Ramos (cell line): ENCODE measurements around the gene TRIM21.
"Not testable (repeated sequence)": the region's sequence is repeated elsewhere in the genome, so short reads cannot be mapped to it uniquely, and the experiment has no call there.

Experiments used
- in situ Hi-C: fragments of 300-500 bp; cut with MboI; formaldehyde crosslinking; loops from one replicate; pipeline ENCODE4 v1.14.3; 2022; ENCODE audit warnings: low sequenced_read_pairs; ENCODE audit not compliant: unreplicated experiment

The TRIM21 gene

GRCh38 chr11:4393209-4393857, at the start of gene TRIM21:
TRIM21 (minus strand) TSS chr11:4393702; CDS start chr11:4390409, 3,293 bp downstream.
- in situ Hi-C loops = no loop called here

GRCh38 chr11:4441515-4441914, 48.0 kb upstream of the TRIM21 start:
- in situ Hi-C loops = no loop called here

GRCh38 chr11:4436411-4436810, 42.9 kb upstream of the TRIM21 start:
- in situ Hi-C loops = no loop called here

GRCh38 chr11:4433856-4434255, 40.4 kb upstream of the TRIM21 start:
- in situ Hi-C loops = no loop called here

DNA sequence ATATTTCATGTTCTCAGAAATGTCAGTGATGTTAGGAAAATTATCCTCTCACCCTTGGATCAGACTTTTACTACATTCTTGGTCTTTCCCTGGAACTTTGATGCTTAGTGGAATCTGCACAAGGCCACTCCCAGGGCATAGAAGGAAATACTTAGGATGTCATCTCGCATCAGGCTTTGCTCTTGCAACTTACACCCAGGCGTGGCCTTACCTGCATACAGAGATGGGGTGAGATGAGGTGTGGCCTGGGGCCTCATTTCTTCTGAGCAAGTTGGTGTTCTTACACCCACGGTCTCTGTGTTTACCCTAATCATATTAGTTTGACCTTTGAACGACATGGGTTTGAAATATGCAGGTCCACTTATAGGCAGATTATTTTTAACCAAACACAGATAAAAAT, 36.5 kb upstream of the TRIM21 start:
- in situ Hi-C loops = no loop called here

GRCh38 chr11:4418403-4418802, 24.9 kb upstream of the TRIM21 start:
- in situ Hi-C loops = no loop called here

GRCh38 chr11:4416816-4417215, 23.3 kb upstream of the TRIM21 start:
- in situ Hi-C loops = no loop called here

- in situ Hi-C loops = no loop called here
Observed at GRCh38 chr11:4416306-4416705, 22.8 kb upstream of the TRIM21 start.

DNA sequence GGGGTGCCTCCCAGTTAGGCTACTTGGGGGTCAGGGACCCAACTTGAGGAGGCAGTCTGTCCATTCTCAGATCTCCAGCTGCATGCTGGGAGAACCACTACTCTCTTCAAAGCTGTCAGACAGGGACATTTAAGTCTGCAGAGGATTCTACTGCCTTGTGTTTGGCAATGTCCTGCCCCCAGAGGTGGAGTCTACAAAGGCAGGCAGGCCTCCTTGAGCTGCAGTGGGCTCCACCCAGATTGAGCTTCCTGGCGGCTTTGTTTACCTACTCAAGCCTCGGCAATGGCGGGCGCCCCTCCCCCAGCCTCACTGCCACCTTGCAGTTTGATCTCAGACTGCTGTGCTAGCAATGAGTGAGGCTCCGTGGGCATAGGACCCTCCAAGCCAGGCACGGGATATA, 12.7 kb upstream of the TRIM21 start:
- in situ Hi-C loops = not testable (repeated sequence)

DNA sequence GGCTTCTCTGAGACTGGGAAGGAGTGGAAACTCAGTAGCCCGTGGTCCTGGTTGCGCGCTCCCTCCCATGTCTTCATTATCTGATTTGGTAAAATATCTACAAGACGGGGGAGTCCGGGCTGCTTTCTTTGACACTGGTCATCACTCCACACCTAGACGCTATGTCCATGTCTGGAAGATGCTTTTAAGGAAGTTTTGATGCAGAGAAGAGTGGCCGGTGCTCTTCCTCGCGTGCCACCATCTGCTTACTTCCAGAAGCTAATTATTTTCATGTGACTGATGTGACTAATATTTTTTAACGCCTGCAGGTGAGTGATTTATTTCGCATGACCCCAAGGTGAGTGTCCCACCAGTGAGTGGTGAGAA, 339 bp upstream of the TRIM21 start:
- in situ Hi-C loops = no loop called here

GRCh38 chr11:4388221-4388620, 5.3 kb downstream of the TRIM21 start:
- in situ Hi-C loops = no loop called here

- in situ Hi-C loops = no loop called here
Observed at GRCh38 chr11:4385978-4386740, 7.3 kb downstream of the TRIM21 start.

DNA sequence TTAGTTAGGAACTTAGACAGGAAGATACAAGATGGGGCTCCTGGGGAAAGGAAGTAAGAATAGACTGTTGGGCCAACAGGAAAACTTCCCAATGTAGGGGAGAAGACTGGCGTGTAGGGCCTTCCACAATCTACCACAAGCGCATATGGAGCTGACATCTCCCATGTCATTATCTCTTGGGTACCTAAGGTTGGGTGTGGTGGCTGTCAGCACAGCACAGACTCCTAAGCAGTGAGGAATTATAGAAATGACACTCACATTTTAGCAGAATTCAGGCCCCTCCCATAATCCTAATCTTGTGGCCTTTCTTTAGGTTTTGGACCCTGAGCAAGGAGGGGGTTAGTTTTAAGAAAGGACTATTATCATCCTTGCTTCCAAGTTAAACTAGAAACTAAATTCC, 11.6 kb downstream of the TRIM21 start:
- in situ Hi-C loops = no loop called here

DNA sequence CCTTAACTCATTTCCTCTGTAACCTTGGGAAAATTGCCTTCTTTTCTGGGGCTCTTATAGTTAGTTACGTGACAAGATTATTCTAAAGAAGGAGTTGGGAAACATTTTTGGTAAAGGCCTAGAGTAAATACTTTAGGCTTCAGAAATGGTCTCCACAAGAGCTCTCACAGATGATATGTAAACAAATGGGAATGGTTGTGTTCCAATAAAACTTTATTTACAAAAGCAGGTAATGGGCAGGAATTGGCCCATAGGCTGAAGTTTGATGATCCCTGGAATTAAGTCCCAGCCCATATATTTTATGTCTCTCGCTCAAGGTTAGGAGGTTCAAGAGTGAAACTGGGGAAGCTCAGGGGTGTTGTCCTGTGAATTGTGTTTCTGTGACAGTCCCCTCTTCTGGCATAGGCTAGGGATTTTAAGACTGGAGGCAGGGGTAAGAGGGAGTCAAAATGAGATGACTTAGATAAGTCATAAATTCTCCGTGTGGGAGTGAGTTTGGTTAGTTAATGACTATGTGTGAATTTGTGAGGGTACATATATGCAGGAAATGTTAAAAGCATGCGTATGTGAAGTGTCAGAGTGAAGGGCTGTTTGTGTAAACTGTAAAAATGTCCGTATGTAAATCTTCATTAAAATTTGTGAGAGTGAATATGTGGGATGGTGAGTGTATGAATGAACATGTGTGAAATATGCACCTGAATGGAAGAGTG, 17.9 kb downstream of the TRIM21 start:
- in situ Hi-C loops = no loop called here

DNA sequence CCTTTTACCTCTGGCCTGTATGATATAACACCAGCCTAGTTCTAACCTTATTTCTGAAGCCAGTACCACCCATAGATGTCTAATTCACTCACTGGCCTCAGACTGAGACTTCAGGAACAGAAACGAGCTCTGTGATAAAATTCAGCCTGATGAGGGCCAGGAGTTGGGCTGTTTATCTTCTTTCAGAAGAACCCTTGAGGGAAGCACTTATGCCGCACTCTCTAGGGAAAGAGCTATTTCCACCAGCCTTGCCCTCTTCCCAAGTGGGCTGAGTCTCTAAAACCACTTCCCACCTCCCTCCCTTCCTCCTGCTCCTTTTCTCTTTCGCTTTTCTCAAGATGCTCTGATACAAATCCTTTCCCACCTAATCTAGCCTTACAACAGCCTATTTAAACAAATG, 23.3 kb downstream of the TRIM21 start:
- in situ Hi-C loops = no loop called here

DNA sequence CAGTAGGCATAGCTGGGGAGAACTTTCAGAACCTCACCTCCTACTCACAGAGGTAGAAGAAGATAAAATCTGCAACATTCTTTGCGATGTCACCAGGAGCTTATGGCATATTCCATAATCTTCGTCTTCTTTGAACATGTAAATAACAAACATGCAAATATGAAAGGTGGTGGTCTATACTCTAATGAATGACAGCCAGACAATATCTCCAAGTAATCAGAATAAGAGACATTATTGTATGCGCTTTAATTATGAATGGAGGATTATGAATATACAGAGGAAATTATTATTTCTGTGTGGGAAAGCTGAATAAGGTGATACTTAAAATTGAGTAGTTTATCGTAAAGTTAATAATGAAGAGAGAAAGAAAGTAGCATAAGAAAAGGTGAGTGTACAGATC, 25.2 kb downstream of the TRIM21 start, which contains the start of gene OR52B4:
TSS of gene OR52B4 (minus strand) at position 101 of the 400 bp plus-strand sequence. CDS start at position 10, 91 bp downstream.
- in situ Hi-C loops = no loop called here

GRCh38 chr11:4348142-4348541, 45.4 kb downstream of the TRIM21 start:
- in situ Hi-C loops = not testable (repeated sequence)

GRCh38 chr11:4345366-4345765, 48.1 kb downstream of the TRIM21 start:
- in situ Hi-C loops = not testable (repeated sequence)
